Cardiac muscle cell (in vitro differentiated cells and primary cell): ENCODE results near the gene NDUFAB1. TPM values are rescaled to one million over a fixed set of nuclear protein-coding genes. Genes with fewer than 3 reads are reported as not detected.
"Not testable (repeated sequence)": the region's sequence is repeated elsewhere in the genome, so short reads cannot be mapped to it uniquely, and the experiment has no call there.

Source experiments
- DNase-seq, 2 donors: peaks; one replicate each; pipeline versions ENCODE4 v3.0.0 to v3.0.0-alpha.2; 2010 to 2017; ENCODE audit warnings: low read depth in 1 of 2, low spot score in 1 of 2
- H3K27ac ChIP-seq: fragments of 200-600 bp; sonication (generic); 2 replicates; pipeline ENCODE4 v1.5.1; 2016
- H3K27me3 ChIP-seq: fragments of 200-600 bp; sonication (generic); 2 replicates; pipeline ENCODE4 v1.6.0; 2016; ENCODE audit warnings: control low read depth
- H3K36me3 ChIP-seq: fragments of 200-600 bp; sonication (generic); 2 replicates; pipeline ENCODE4 v1.5.1; 2016; ENCODE audit warnings: control low read depth
- H3K4me1 ChIP-seq: fragments of 200-600 bp; sonication (generic); 2 replicates; pipeline ENCODE4 v1.8.1; 2017; ENCODE audit warnings: low read depth, mild to moderate bottlenecking, mixed run types
- H3K4me3 ChIP-seq: fragments of 200-600 bp; sonication (generic); 2 replicates; pipeline ENCODE4 v1.5.1; 2016; ENCODE audit warnings: mild to moderate bottlenecking
- H3K9me3 ChIP-seq: fragments of 200-600 bp; sonication (generic); 2 replicates; pipeline ENCODE4 v1.5.1; 2017; ENCODE audit warnings: low read depth, mild to moderate bottlenecking, control low read depth
- polyA plus RNA-seq: library from polyadenylated mRNA; unstranded; fragments of >200 nt; fragmentation: Nextera tagmentation; extraction: Ambion mirVana; gene quantifications from 2 replicates; pipeline ENCODE4 v1.2.1, GENCODE V29; 2016
- total RNA-seq: library from RNA; depleted of rRNA; stranded (reverse); fragments of >200 nt; gene quantifications from 2 replicates; pipeline ENCODE4 v1.2.3, GENCODE V29; 2016
- TF ChIP-seq, protein P1 (sequence below): IDR thresholded peaks from 2 replicates; pipeline ENCODE4 v1.5.1; 2012; ENCODE audit warnings: low read depth, mild to moderate bottlenecking, low read length

NDUFAB1 gene
- total and polyA plus RNA-seq, 2 experiments from 2014 or later: 108 to 431 TPM

DNA sequence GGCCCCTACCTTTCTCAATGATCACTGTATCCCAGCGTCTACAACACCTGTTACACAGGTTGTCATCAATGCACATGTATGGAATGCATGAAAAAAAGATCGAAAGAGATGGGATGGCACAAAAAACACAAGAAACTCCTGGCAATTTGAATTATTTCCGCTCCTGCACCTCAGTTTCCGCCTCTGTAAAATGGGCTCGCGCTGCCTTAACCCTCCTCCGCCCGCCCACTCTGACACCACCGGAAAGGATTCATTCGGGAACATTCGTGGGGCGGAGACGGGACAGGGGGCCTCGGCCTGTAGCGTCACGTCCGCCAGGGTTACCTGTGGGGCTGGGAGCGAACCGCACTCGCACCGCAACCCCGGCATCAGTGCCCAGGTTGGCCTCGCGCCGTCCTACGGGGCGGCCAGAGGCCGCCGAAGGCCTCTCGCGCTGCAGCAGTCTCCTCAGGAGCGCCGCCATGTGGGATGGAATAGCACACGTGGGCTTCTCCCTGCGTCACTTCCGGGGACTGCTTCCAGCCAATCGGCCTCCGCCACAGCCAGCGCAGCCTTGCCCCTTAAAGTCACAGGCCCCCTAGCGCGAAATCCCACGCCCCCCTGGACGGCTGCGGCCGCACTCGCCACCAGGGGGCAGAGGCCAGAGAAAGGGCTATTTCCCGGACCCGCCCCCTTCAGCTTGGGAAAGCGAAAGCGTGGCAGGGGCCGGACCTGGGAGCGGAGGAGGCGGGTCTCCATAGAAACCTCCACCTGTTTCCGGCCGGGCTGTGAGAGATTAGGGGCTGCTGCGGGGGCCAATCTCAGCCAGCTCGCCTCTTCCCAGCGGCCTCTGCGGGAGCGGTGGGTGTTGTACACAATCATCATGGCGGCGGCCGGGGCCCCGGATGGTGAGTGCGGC is 39.0 kb downstream of the NDUFAB1 start, which contains the start of the genes EARS2 and UBFD1:
Gene EARS2 (minus strand): TSS at position 470 of the 898 bp plus-strand sequence. CDS start 7 bp downstream, at position 463.
Gene UBFD1 (plus strand): TSS at position 847 of the 898 bp plus-strand sequence. CDS start 16 bp downstream, at position 863.
- DNase-seq: peak; percentile 99 to 100
- peak within 1 kb of the TSS; percentile 92 for H3K4me3 ChIP-seq
- TF ChIP-seq, protein P1, sequence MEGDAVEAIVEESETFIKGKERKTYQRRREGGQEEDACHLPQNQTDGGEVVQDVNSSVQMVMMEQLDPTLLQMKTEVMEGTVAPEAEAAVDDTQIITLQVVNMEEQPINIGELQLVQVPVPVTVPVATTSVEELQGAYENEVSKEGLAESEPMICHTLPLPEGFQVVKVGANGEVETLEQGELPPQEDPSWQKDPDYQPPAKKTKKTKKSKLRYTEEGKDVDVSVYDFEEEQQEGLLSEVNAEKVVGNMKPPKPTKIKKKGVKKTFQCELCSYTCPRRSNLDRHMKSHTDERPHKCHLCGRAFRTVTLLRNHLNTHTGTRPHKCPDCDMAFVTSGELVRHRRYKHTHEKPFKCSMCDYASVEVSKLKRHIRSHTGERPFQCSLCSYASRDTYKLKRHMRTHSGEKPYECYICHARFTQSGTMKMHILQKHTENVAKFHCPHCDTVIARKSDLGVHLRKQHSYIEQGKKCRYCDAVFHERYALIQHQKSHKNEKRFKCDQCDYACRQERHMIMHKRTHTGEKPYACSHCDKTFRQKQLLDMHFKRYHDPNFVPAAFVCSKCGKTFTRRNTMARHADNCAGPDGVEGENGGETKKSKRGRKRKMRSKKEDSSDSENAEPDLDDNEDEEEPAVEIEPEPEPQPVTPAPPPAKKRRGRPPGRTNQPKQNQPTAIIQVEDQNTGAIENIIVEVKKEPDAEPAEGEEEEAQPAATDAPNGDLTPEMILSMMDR: peak; percentile 94
- H3K36me3 ChIP-seq: peaks cover 21% of the 10 kb centered on the region
- H3K9me3 ChIP-seq: no peaks in the 10 kb centered on the region
- H3K27me3 ChIP-seq: no peaks in the 10 kb centered on the region
- peaks cover 3% of the 10 kb centered on the region for H3K4me1 ChIP-seq
- H3K27ac ChIP-seq: peak within 1 kb of the TSS; percentile 94

- Histone ChIP-seq H3K36me3 (peaks cover 19% of the 10 kb centered on the region), H3K27ac (peak overlapping the region; percentile 12), H3K4me1 (peaks cover 3% of the 10 kb centered on the region), H3K9me3 (no peaks in the 10 kb centered on the region), H3K27me3 (no peaks in the 10 kb centered on the region), H3K4me3 (no peak overlapping the region)
- no peak for DNase-seq
- TF ChIP-seq, protein P1: no peak
Measured at GRCh38 chr16:23554536-23554935, 41.6 kb downstream of the NDUFAB1 start.

GRCh38 chr16:23552161-23552560 is 44.0 kb downstream of the NDUFAB1 start:
- Histone ChIP-seq H3K27ac (no peak overlapping the region), H3K4me1 (no peaks in the 10 kb centered on the region), H3K4me3 (no peak overlapping the region), H3K27me3 (no peaks in the 10 kb centered on the region), H3K36me3 (peaks cover 24% of the 10 kb centered on the region), H3K9me3 (no peaks in the 10 kb centered on the region)
- no peak for DNase-seq
- TF ChIP-seq, protein P1: no peak

GRCh38 chr16:23549938-23550337 is 46.2 kb downstream of the NDUFAB1 start:
- H3K4me1 ChIP-seq: no peaks in the 10 kb centered on the region
- TF ChIP-seq, protein P1: no peak
- H3K9me3 ChIP-seq: no peaks in the 10 kb centered on the region
- no peak overlapping the region for H3K4me3 ChIP-seq
- no peak for DNase-seq
- no peaks in the 10 kb centered on the region for H3K27me3 ChIP-seq
- H3K36me3 ChIP-seq: peaks cover 33% of the 10 kb centered on the region
- no peak overlapping the region for H3K27ac ChIP-seq

- H3K4me3 ChIP-seq: no peak overlapping the region
- peaks cover 40% of the 10 kb centered on the region for H3K36me3 ChIP-seq
- DNase-seq: no peak
- no peak overlapping the region for H3K27ac ChIP-seq
- H3K9me3 ChIP-seq: no peaks in the 10 kb centered on the region
- H3K4me1 ChIP-seq: no peaks in the 10 kb centered on the region
- H3K27me3 ChIP-seq: no peaks in the 10 kb centered on the region
- TF ChIP-seq, protein P1: no peak
Measured at GRCh38 chr16:23544436-23544835, 51.7 kb downstream of the NDUFAB1 start.

GRCh38 chr16:23540817-23541178 is 55.3 kb downstream of the NDUFAB1 start:
- H3K27me3 ChIP-seq, H3K4me1 ChIP-seq, H3K9me3 ChIP-seq, DNase-seq, H3K4me3 ChIP-seq, H3K27ac ChIP-seq: not testable (repeated sequence)
- H3K36me3 ChIP-seq: peaks cover 27% of the 10 kb centered on the region
